GM18499 (cell line): ENCODE measurements around the gene ZNF384.

Experiments
- ATAC-seq: cut with Tn5 transposase; IDR thresholded peaks from one replicate; pipeline ENCODE4 v1.9.1; 2021; ENCODE audit warnings: moderate number of reproducible peaks; ENCODE audit not compliant: insufficient read depth, unreplicated experiment

The ZNF384 gene

GRCh38 chr12:6699989-6700645, 10.9 kb upstream of the ZNF384 start:
- no peak for ATAC-seq

GRCh38 chr12:6699259-6699988, 10.2 kb upstream of the ZNF384 start:
- ATAC-seq, result no peak

GRCh38 chr12:6698352-6699046, 9.3 kb upstream of the ZNF384 start:
- no peak for ATAC-seq

GRCh38 chr12:6697584-6698351, 8.6 kb upstream of the ZNF384 start:
- ATAC-seq, result no peak

GRCh38 chr12:6696690-6697583, 7.8 kb upstream of the ZNF384 start:
- no peak for ATAC-seq

GRCh38 chr12:6695313-6696045, 6.3 kb upstream of the ZNF384 start:
- no peak for ATAC-seq

- no peak for ATAC-seq
Measured at GRCh38 chr12:6694701-6695100, 5.5 kb upstream of the ZNF384 start.

GRCh38 chr12:6693832-6694355, 4.7 kb upstream of the ZNF384 start:
- no peak for ATAC-seq

GRCh38 chr12:6692888-6693287, 3.7 kb upstream of the ZNF384 start:
- no peak for ATAC-seq

- ATAC-seq, result no peak
Measured at GRCh38 chr12:6691473-6691872, 2.3 kb upstream of the ZNF384 start.

GRCh38 chr12:6688543-6688998, 604 bp downstream of the ZNF384 start:
- ATAC-seq, result no peak

GRCh38 chr12:6685814-6686213, 3.4 kb downstream of the ZNF384 start:
- no peak for ATAC-seq

GRCh38 chr12:6684609-6685008, 4.6 kb downstream of the ZNF384 start:
- no peak for ATAC-seq

GRCh38 chr12:6676962-6677361, 12.2 kb downstream of the ZNF384 start:
- ATAC-seq, result no peak

GRCh38 chr12:6672143-6672542, 17.0 kb downstream of the ZNF384 start:
- no peak for ATAC-seq

GRCh38 chr12:6667559-6668210, 21.5 kb downstream of the ZNF384 start:
- ATAC-seq, result no peak

- ATAC-seq, result no peak
Measured at GRCh38 chr12:6666211-6666610, 23.0 kb downstream of the ZNF384 start.

GRCh38 chr12:6664902-6665301, 24.3 kb downstream of the ZNF384 start:
- no peak for ATAC-seq
